Rectal smooth muscle tissue (tissue), 1 donor: ENCODE measurements around the gene GHSR.

Experiments
- H3K27ac ChIP-seq: one replicate; pipeline ENCODE4 v1.7.0; 2013; ENCODE audit warnings: low read depth, low read length, inconsistent platforms
- H3K27me3 ChIP-seq: one replicate; pipeline ENCODE4 v1.7.0; 2013; ENCODE audit warnings: low read length; ENCODE audit not compliant: control insufficient read depth, insufficient read depth
- H3K36me3 ChIP-seq: one replicate; pipeline ENCODE4 v1.7.0; 2013; ENCODE audit warnings: low read length; ENCODE audit not compliant: control insufficient read depth, insufficient read depth
- H3K4me1 ChIP-seq: one replicate; pipeline ENCODE4 v1.7.0; 2013; ENCODE audit warnings: low read length; ENCODE audit not compliant: control insufficient read depth, insufficient read depth
- H3K4me3 ChIP-seq: one replicate; pipeline ENCODE4 v1.7.0; 2013; ENCODE audit warnings: low read length
- H3K9ac ChIP-seq: one replicate; pipeline ENCODE4 v1.7.0; 2013; ENCODE audit warnings: low read length

Gene GHSR

DNA sequence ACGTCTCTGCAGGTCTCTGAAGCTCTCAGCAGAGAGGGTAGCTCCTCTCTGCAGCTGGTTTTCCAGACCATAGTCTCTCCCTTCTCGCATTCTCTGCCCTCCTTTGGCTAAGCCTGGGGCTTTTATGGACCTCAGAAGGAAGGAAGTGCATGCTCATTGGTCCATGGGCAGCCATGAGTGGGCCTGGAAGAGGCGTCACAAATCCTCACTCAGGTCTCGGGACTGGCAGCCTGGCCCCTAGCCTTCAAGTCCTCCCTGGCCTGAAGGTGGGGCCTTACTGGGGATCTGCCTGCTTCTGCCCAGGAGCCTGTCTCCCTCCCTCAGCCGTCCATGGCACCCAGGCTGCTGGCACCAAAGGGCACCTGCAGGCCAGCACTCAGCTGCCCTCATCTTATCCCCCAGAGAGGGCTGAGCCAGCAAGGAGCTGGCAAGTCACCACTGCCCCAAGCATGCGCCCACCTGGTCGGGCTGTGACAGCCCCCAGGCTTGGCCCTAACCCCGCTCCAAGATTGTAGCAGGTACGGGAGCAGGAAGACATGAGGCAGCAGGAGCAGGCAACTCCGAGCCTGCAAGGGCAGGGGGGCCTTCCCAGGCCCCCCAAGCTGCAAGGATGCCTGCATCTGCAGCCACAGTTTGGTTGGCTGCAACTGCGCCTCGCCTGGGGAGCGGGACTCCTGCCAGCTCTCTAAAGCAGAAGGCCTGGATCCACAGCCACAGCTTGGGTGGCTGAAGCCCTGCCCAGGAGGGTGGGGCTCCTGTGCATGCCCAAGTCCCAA lies 37.4 kb downstream of the GHSR start:
- no peaks in the 10 kb centered on the region for H3K27me3 ChIP-seq
- no peak overlapping the region for H3K9ac ChIP-seq
- H3K36me3 ChIP-seq: no peaks in the 10 kb centered on the region
- no peak overlapping the region for H3K27ac ChIP-seq
- H3K4me1 ChIP-seq: no peaks in the 10 kb centered on the region
- no peak overlapping the region for H3K4me3 ChIP-seq

DNA sequence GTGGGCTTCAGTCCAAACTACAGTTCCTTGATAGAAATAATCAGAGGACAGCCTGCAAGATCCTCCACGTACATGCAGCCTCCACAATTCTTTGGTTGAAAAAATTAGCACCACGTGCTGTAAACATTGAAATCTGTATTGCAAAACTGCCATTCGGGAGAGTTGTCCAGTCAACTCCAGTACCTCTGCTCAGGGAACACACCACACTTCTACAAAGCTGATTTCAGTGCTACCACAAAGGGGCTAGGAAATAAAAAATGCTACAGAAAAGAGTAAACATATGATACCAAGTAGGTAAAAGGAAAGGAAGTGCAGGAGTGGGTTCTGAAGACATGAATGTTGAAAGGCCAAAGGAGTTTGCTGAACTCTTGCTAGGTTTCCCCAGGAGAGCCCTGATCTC lies 40.4 kb downstream of the GHSR start:
- Histone ChIP-seq H3K27ac (no peak overlapping the region), H3K4me3 (no peak overlapping the region), H3K9ac (no peak overlapping the region), H3K36me3 (no peaks in the 10 kb centered on the region), H3K4me1 (no peaks in the 10 kb centered on the region), H3K27me3 (no peaks in the 10 kb centered on the region)

DNA sequence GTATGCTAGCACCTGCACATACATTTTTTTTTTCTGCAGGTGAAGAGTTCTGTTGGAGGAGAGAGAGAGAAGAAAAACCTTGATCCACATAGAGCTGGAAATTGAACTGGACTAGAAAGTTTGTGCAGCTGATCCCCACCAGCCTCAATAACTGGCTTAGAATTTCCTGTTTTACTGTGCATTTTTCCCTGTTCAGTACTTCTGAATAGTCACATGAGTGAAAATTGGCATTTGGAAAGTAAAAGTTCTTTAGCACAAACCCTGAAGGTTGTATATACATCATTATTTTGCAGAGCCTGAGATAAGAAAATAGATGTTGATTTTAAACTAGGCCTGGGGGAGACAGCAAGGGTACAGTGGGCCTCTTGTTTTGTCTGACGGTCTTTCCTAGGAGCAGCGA lies 42.3 kb downstream of the GHSR start:
- Histone ChIP-seq H3K27ac (no peak overlapping the region), H3K4me3 (no peak overlapping the region), H3K27me3 (no peaks in the 10 kb centered on the region), H3K9ac (no peak overlapping the region), H3K36me3 (no peaks in the 10 kb centered on the region), H3K4me1 (no peaks in the 10 kb centered on the region)

DNA sequence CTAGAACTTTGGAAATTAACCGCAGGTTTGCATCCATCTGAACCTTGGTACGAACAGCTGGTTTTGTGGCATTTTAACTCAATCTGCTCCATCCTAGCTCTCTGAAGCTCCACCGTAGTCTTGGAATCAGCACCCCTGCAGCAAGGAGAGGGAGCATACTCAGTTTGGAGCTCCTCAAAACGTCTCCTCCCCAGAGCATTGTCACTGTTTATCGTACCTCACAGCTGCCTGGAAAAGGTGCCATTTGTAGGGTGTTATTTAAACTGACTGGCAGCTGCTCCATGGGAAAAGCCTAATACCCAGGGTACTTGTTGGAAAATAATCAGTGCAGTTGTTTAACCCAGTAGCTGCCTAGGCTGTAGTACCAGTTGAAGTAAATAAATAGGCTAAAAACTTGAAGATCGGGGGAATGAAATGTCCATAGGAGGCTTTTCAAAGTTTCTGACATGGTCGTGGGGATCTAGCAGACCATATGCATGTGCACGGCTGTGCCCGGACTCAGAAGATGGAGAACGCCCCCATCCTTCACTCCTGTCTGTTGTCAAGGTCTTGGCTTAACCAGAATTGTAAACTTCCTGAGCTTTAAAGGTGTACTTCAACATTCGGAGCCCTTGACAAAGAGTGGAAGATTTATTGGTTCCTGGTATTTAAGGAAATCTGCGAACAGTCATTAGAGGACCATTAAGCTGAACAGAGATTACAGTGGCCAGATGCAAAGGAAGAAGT lies 43.9 kb downstream of the GHSR start:
- Histone ChIP-seq H3K9ac (no peak overlapping the region), H3K4me1 (no peaks in the 10 kb centered on the region), H3K4me3 (no peak overlapping the region), H3K27me3 (no peaks in the 10 kb centered on the region), H3K27ac (no peak overlapping the region), H3K36me3 (no peaks in the 10 kb centered on the region)

DNA sequence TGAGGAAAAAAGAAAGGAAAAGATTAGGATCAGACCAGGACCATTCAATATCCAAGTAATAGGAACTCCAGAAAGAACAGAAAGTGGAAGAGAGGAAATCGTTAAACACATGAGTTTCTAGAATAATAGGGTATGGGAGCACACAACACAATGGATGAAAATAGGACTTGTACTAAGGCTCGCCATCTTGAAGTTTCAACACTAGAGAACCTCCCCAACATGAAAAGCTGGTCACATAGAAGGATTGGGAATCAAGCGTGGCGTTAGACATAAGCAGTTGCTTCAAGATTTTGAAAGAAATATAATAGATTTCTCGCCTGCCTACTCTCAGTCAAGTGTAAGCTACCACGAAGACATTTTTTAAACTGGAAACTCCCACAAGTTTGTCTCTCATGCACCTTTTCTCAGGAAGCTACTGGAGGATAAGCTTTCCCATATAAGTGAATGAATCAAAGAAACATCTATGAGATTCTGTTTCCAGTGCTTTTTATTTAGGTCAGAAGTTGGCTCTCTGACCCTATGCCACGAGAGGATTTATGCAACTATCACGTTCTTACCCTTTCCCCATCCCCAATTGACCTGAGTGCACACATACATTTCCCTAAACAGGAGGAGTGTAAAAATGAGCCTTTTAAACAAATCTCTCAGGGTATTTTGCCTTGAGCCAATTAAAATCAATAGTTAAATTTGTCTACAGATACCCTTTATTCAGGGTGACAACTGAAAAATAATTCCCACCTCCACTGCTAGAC lies 45.2 kb downstream of the GHSR start:
- no peak overlapping the region for H3K9ac ChIP-seq
- H3K4me1 ChIP-seq: no peaks in the 10 kb centered on the region
- no peaks in the 10 kb centered on the region for H3K27me3 ChIP-seq
- H3K27ac ChIP-seq: no peak overlapping the region
- no peak overlapping the region for H3K4me3 ChIP-seq
- peaks cover 2% of the 10 kb centered on the region for H3K36me3 ChIP-seq

DNA sequence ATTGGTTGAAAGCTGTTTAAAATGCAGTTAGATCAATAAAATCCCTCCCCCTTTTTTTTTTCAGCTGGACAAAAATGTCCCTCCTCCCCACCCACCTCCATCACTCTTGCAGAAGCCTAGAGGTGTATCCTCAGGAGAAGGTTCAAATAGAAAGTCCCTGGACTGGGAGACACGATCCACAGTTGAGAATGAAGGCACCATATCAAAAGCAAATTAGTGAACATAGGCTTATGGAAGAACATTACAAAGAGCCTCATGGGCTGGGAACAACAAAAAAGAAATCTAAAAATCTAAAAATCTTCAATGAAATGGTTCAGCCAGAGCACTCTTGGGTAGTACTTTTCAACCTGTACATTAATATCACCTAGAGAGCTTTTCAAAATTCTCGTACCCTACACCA lies 46.2 kb downstream of the GHSR start:
- Histone ChIP-seq H3K4me3 (no peak overlapping the region), H3K9ac (no peak overlapping the region), H3K27ac (no peak overlapping the region), H3K4me1 (no peaks in the 10 kb centered on the region), H3K27me3 (no peaks in the 10 kb centered on the region), H3K36me3 (peaks cover 2% of the 10 kb centered on the region)

DNA sequence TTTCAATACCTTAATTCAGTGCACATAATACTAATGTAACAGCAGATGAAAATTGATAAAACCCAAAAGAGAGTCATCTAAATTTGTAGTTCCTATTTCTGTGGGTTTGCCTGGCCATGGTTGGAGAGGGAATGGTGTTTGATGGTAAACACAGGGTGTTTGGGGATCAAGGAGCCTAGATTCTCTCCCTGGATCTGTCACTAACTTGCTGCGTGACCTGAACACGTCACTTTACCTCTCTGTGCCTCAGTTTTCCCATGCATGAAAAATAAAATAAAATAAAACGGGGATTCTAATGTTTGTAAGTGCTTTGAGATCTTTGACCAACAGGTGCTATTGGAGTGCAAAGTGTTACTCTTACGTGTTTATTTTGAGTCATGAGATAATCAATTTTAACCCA lies 49.8 kb downstream of the GHSR start:
- no peak overlapping the region for H3K9ac ChIP-seq
- H3K4me3 ChIP-seq: no peak overlapping the region
- H3K36me3 ChIP-seq: peaks cover 2% of the 10 kb centered on the region
- H3K27ac ChIP-seq: no peak overlapping the region
- no peaks in the 10 kb centered on the region for H3K4me1 ChIP-seq
- H3K27me3 ChIP-seq: no peaks in the 10 kb centered on the region

DNA sequence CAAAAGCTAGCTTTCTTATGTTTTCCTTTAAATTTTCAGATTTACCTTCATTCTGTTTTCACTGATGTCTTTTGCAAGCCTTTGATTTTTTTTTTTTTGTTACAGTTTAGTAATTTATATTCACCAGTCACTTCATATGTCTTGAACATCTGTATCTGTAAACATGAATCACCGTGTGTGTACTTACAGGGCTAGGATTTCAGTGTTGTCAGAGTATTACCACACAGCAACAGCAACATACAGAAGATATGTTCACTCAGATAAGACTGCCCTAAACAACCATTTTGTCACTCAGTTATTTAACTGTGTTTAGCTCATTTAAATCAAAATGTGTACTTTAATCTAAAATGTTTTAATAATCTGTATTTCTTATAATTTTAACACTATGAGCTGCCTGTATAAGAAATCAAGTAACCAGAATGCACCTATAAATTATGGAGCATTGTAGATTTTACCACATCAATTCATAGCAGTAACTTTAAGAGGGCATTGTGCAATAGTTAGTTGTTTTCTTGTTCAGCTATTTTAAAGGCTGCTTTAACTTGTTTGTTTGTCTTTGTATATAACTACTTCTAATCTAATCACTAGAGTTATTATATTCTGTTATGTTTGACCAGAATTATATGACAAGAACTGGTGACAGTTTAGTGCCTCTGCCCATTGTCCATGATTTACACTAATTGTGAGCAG lies 50.4 kb downstream of the GHSR start:
- Histone ChIP-seq H3K27me3 (no peaks in the 10 kb centered on the region), H3K27ac (no peak overlapping the region), H3K4me3 (no peak overlapping the region), H3K36me3 (peaks cover 2% of the 10 kb centered on the region), H3K4me1 (no peaks in the 10 kb centered on the region), H3K9ac (no peak overlapping the region)

DNA sequence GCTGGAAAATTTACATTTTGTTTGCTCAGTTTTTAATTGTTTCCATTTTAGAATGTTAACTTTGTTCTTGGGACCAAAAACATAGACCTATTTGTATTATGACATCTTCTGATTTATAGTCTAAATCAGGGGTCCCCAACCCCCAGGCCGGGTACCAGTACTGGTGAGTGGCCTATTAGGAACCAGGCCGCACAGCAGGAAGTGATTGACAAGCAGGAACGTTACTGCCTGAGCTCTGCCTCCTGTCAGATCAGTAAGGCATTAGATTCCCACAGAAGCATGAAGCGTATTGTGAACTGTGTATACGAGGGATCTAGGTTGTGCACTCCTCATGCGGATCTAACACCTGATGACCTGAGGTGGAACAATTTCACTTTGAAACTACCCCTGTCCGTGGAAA lies 51.9 kb downstream of the GHSR start:
- H3K36me3 ChIP-seq: peaks cover 2% of the 10 kb centered on the region
- H3K27me3 ChIP-seq: no peaks in the 10 kb centered on the region
- H3K4me1 ChIP-seq: peaks cover under 1% of the 10 kb centered on the region
- no peak overlapping the region for H3K27ac ChIP-seq
- no peak overlapping the region for H3K9ac ChIP-seq
- H3K4me3 ChIP-seq: no peak overlapping the region

DNA sequence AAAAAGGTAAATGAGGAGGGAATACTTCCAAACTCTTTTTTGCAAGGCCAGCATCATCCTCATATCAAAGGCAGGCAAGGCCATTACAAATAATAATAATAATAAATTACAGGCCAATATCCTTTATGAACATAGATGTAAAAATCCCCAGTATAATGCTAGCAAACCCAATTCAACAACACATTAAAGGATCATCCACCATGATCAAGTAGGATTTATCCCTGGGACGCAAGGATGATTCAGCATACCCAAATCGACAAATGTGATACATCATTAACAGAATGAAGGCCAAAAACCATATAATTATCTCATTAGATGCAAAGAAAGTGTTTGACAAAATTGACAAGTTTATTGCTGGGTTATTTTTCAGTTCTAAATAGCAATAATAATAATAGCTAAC lies 53.6 kb downstream of the GHSR start:
- Histone ChIP-seq H3K4me3 (no peak overlapping the region), H3K27ac (no peak overlapping the region), H3K9ac (no peak overlapping the region), H3K36me3 (peaks cover 2% of the 10 kb centered on the region), H3K27me3 (no peaks in the 10 kb centered on the region), H3K4me1 (peaks cover 4% of the 10 kb centered on the region)
